ENCODE data around the gene LSM2. TPM values are rescaled to one million over a fixed set of nuclear protein-coding genes. Genes with fewer than 3 reads are reported as not detected.
"Not testable (repeated sequence)": the region's sequence is repeated elsewhere in the genome, so short reads cannot be mapped to it uniquely, and the experiment has no call there.

LSM2 gene
- total RNA-seq, 2 experiments from 2014 or later = 12.6 to 13.7 TPM

GRCh38 chr6:31819871-31820299 lies 13.1 kb upstream of the LSM2 start:
- TF ChIP-seq, protein P1, sequence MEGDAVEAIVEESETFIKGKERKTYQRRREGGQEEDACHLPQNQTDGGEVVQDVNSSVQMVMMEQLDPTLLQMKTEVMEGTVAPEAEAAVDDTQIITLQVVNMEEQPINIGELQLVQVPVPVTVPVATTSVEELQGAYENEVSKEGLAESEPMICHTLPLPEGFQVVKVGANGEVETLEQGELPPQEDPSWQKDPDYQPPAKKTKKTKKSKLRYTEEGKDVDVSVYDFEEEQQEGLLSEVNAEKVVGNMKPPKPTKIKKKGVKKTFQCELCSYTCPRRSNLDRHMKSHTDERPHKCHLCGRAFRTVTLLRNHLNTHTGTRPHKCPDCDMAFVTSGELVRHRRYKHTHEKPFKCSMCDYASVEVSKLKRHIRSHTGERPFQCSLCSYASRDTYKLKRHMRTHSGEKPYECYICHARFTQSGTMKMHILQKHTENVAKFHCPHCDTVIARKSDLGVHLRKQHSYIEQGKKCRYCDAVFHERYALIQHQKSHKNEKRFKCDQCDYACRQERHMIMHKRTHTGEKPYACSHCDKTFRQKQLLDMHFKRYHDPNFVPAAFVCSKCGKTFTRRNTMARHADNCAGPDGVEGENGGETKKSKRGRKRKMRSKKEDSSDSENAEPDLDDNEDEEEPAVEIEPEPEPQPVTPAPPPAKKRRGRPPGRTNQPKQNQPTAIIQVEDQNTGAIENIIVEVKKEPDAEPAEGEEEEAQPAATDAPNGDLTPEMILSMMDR (IDR thresholded peaks at IDR 0.05) = no peak
- DNase-seq = no peak
- intact Hi-C loops (cut with DNase I, micrococcal nuclease) = loop anchor here (2.0 to 5.0 kb wide), 2 partner anchors 83 to 91 kb away; partner anchors contain the start of genes CLIC1 (in 1 of the 2) and DDAH2 (in 1 of the 2)
- Histone ChIP-seq H3K4me1 (ENCODE audit: insufficient read depth, low read length) (peaks cover 45% of the 10 kb centered on the region), H3K27me3 (ENCODE audit: control insufficient read depth in 1 of 2, insufficient read depth in 2 of 2, low read length in 2 of 2) (no peaks in the 10 kb centered on the region), H3K27ac (ENCODE audit: low read depth in 1 of 2, low read length in 2 of 2) (peak overlapping the region in 1 of 2 donors; percentile 2), H3K4me3 (ENCODE audit: low read length) (no peak overlapping the region), H3K9me3 (ENCODE audit: control insufficient read depth in 1 of 2, insufficient read depth in 1 of 2, low read length in 2 of 2) (no peaks in the 10 kb centered on the region), H3K36me3 (ENCODE audit: insufficient read depth, low read length) (no peaks in the 10 kb centered on the region)
- Mint-ChIP-seq H3K36me3 (ENCODE audit: low read depth) (peaks cover 13% of the 10 kb centered on the region), H3K9me3 (no peaks in the 10 kb centered on the region), H3K27ac (peak overlapping the region; percentile 71), H3K27me3 (no peaks in the 10 kb centered on the region), H3K4me1 (ENCODE audit: low read depth) (peaks cover 46% of the 10 kb centered on the region), H3K4me3 (peak overlapping the region; percentile 88)
- CTCF ChIA-PET = interaction anchor here (0.7 to 1.3 kb wide), 4 partner anchors 10 to 275 kb away, joined by 3 to 10 read pairs (median 4); no protein-coding TSS in a partner anchor
- POLR2A ChIA-PET = interaction anchor here (1.2 to 1.6 kb wide), 2 partner anchors 84 to 156 kb away, joined by 3 to 7 read pairs; partner anchors contain the start of gene GPANK1
- ATAC-seq (ENCODE audit: poor library complexity) = no peak

DNA sequence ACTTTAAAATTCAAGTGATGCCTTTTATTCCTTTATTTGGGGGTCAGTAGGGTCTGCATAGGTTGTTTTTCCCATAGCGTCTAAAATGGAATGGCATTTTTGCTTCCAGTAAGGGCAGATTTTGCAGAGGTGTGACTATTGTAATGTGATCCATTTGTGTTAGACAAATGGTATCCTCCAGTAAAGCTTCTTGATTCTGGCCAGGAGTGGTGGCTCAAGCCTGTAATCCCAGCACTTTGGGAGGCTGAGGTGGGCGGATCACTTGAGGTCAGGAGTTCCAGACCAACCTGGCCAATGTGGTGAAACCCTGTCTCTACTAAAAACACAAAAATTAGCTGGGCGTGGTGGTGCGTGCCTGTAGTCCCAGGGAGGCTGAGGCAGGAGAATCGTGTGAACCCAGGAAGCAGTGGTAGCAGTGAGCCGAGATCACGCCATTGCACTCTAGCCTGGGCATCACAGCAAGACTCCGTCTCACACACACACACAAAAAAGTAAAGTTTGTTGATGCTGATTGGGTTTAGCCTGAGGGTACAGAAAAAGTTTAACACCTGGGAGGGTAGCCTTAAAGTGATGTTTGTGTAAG lies 11.3 kb upstream of the LSM2 start:
- DNase-seq = peak in 1 of 14 experiments; percentile 23
- Histone ChIP-seq H3K4me3 (ENCODE audit: low read length) (peak overlapping the region; percentile 69), H3K27ac (ENCODE audit: low read depth in 1 of 2, low read length in 2 of 2) (peak overlapping the region; percentile 22 to 37), H3K4me1 (ENCODE audit: insufficient read depth, low read length) (peaks cover 57% of the 10 kb centered on the region)
- H3K9me3 Mint-ChIP-seq; H3K27me3 ChIP-seq (ENCODE audit: control insufficient read depth in 1 of 2, insufficient read depth in 2 of 2, low read length in 2 of 2); H3K9me3 ChIP-seq (ENCODE audit: control insufficient read depth in 1 of 2, insufficient read depth in 1 of 2, low read length in 2 of 2); H3K36me3 ChIP-seq (ENCODE audit: insufficient read depth, low read length); ATAC-seq (ENCODE audit: poor library complexity); H3K27me3 Mint-ChIP-seq: not testable (repeated sequence)
- Mint-ChIP-seq H3K4me3 (peak overlapping the region; percentile 86), H3K27ac (peak overlapping the region; percentile 89), H3K4me1 (ENCODE audit: low read depth) (peaks cover 57% of the 10 kb centered on the region), H3K36me3 (ENCODE audit: low read depth) (peaks cover 13% of the 10 kb centered on the region)
- intact Hi-C loops (cut with DNase I, micrococcal nuclease) = loop anchor here in 1 of 2 experiments (5.0 kb wide), 1 partner anchor 81 kb away; the partner anchor contains the start of gene CLIC1
- TF ChIP-seq, protein P1 (IDR thresholded peaks at IDR 0.05) = peak; percentile 26
- POLR2A ChIA-PET = interaction anchor here (0.9 to 2.5 kb wide), 16 partner anchors 9 to 236 kb away, joined by 3 to 22 read pairs (median 5); partner anchors contain the start of genes ABHD16A, BAG6, C6orf47 and DDAH2
- CTCF ChIA-PET = interaction anchor here (0.8 to 1.6 kb wide), 11 partner anchors 8 to 106 kb away, joined by 3 to 8 read pairs (median 5); partner anchors contain the start of genes HSPA1B, LSM2, MSH5 and VARS1

DNA sequence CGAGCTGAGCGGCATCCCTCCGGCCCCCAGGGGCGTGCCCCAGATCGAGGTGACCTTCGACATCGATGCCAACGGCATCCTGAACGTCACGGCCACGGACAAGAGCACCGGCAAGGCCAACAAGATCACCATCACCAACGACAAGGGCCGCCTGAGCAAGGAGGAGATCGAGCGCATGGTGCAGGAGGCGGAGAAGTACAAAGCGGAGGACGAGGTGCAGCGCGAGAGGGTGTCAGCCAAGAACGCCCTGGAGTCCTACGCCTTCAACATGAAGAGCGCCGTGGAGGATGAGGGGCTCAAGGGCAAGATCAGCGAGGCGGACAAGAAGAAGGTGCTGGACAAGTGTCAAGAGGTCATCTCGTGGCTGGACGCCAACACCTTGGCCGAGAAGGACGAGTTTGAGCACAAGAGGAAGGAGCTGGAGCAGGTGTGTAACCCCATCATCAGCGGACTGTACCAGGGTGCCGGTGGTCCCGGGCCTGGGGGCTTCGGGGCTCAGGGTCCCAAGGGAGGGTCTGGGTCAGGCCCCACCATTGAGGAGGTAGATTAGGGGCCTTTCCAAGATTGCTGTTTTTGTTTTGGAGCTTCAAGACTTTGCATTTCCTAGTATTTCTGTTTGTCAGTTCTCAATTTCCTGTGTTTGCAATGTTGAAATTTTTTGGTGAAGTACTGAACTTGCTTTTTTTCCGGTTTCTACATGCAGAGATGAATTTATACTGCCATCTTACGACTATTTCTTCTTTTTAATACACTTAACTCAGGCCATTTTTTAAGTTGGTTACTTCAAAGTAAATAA lies 10.6 kb upstream of the LSM2 start:
- not testable (repeated sequence) for H3K27me3 ChIP-seq (ENCODE audit: control insufficient read depth in 1 of 2, insufficient read depth in 2 of 2, low read length in 2 of 2); H3K27me3 Mint-ChIP-seq; H3K9me3 Mint-ChIP-seq; H3K36me3 ChIP-seq (ENCODE audit: insufficient read depth, low read length); H3K9me3 ChIP-seq (ENCODE audit: control insufficient read depth in 1 of 2, insufficient read depth in 1 of 2, low read length in 2 of 2)
- POLR2A ChIA-PET = interaction anchor here (0.7 to 2.5 kb wide), 17 partner anchors 10 to 235 kb away, joined by 3 to 22 read pairs (median 5); partner anchors contain the start of genes ABHD16A, BAG6, C6orf47 and DDAH2
- peaks cover 13% of the 10 kb centered on the region for H3K36me3 Mint-ChIP-seq (ENCODE audit: low read depth)
- ATAC-seq (ENCODE audit: poor library complexity) = peak; percentile 53
- CTCF ChIA-PET = interaction anchor here (0.8 to 1.6 kb wide), 10 partner anchors 9 to 105 kb away, joined by 3 to 8 read pairs (median 5); partner anchors contain the start of genes HSPA1B, LSM2, MSH5 and VARS1
- H3K4me1 Mint-ChIP-seq (ENCODE audit: low read depth) = peaks cover 57% of the 10 kb centered on the region
- H3K4me3 Mint-ChIP-seq = peak overlapping the region; percentile 86
- peak overlapping the region; percentile 37 to 56 for H3K27ac ChIP-seq (ENCODE audit: low read depth in 1 of 2, low read length in 2 of 2)
- intact Hi-C loops (cut with DNase I, micrococcal nuclease) = loop anchor here in 1 of 2 experiments (5.0 kb wide), 1 partner anchor 80 kb away; the partner anchor contains the start of gene CLIC1
- TF ChIP-seq, protein P1 (IDR thresholded peaks at IDR 0.05) = peak; percentile 62
- peak in 3 of 14 experiments; percentile 68 to 78 (median 71) for DNase-seq
- peak overlapping the region; percentile 69 for H3K4me3 ChIP-seq (ENCODE audit: low read length)
- H3K4me1 ChIP-seq (ENCODE audit: insufficient read depth, low read length) = peaks cover 56% of the 10 kb centered on the region
- peak overlapping the region; percentile 89 for H3K27ac Mint-ChIP-seq

All from CD4-positive, alpha-beta T cell (primary cell).